ENCODE data around the gene ARHGAP24. TPM values are rescaled to one million over a fixed set of nuclear protein-coding genes. Genes with fewer than 3 reads are reported as not detected.

Gene ARHGAP24
- total RNA-seq, 1 experiment from 2014 or later, result 1.3 TPM

DNA sequence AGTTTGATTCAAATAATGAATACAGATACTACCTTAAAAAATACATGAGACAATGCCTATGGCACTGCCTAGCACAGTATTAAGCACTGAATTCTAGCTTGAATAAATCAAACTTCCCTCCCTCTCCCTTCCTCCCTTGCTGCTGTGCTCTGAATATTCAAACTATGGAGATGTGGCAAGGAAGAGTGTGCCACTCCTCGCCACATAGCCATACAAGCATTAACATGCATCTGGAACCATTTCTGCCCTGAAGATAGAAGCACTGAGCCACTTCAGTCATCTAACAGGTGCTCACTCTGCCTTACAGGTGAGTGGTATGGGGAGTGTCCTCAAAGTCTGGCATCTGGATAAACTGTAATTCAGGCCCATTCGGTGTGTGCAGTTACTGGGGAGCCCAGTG, 276.9 kb downstream of the ARHGAP24 start:
- no peaks in the 10 kb centered on the region for H3K27me3 ChIP-seq (ENCODE audit: insufficient read depth, low read length)
- TF ChIP-seq EZH2 (IDR thresholded peaks at IDR 0.05) (no peak), FOSL1 (IDR thresholded peaks at IDR 0.05; ENCODE audit: low read depth) (no peak), POLR2AphosphoS5 (IDR thresholded peaks at IDR 0.05; ENCODE audit: low read depth, low read length) (no peak), EZH2phosphoT487 (IDR thresholded peaks at IDR 0.05; ENCODE audit: borderline replicate concordance) (no peak), ZNF274 (IDR thresholded peaks at IDR 0.05; ENCODE audit: low read depth, low read length) (no peak), SP1 (IDR thresholded peaks at IDR 0.05; ENCODE audit: low read depth) (no peak), CBX3 (IDR thresholded peaks at IDR 0.05; ENCODE audit: low read depth) (no peak), ATF3 (IDR thresholded peaks at IDR 0.05) (no peak), RAD21 (IDR thresholded peaks at IDR 0.05; ENCODE audit: low read depth) (no peak), CEBPB (IDR thresholded peaks at IDR 0.05; ENCODE audit: low read depth) (no peak)
- TF ChIP-seq, protein P1, sequence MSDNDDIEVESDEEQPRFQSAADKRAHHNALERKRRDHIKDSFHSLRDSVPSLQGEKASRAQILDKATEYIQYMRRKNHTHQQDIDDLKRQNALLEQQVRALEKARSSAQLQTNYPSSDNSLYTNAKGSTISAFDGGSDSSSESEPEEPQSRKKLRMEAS (IDR thresholded peaks at IDR 0.05), result no peak
- H3K36me3 ChIP-seq (ENCODE audit: control insufficient read depth in 1 of 2, insufficient read depth in 2 of 2, low read length in 2 of 2), result no peaks in the 10 kb centered on the region
- no peaks in the 10 kb centered on the region for H3K79me2 ChIP-seq (ENCODE audit: insufficient read depth, low read length)
- ChIA-PET CTCF (no interaction called here), RAD21 (ENCODE audit: low non-redundant PET in 1 of 2, low total read pairs in 2 of 2, uncharacterized antibody in 2 of 2, unreplicated experiment in 2 of 2) (no interaction called here), POLR2A (no interaction called here)
- H3K4me3 ChIP-seq (replicated peaks in 1 of 2; ENCODE audit: low read depth in 1 of 2, low read length in 2 of 2), result no peak overlapping the region
- H3K27ac ChIP-seq (ENCODE audit: low read depth, low read length), result no peak overlapping the region
- no peak overlapping the region for H3K9ac ChIP-seq (ENCODE audit: low read length)
- H2AFZ ChIP-seq (ENCODE audit: low read depth, low read length, poor library complexity, severe bottlenecking), result no peak overlapping the region
- no peaks in the 10 kb centered on the region for H4K20me1 ChIP-seq (ENCODE audit: insufficient read depth)
- intact Hi-C loops (cut with micrococcal nuclease), result no loop called here
- 0 out of 4 replicates have a peak, but pooled peaks cover 0 to 3% of the 10 kb centered on the region in 2 experiments for H3K4me1 ChIP-seq (ENCODE audit: control insufficient read depth in 1 of 2, insufficient read depth in 2 of 2, low read length in 2 of 2)
- DNase-seq (ENCODE audit: low read depth, low spot score), result no peak
- no peaks in the 10 kb centered on the region for H3K9me2 ChIP-seq (ENCODE audit: insufficient read depth)
- H3K9me3 ChIP-seq (ENCODE audit: control insufficient read depth in 1 of 2, insufficient read depth in 1 of 2, low read depth in 1 of 2, low read length in 2 of 2), result no peaks in the 10 kb centered on the region
- no TSS peak for BruUV-seq (replicated peaks)
- no peak for ATAC-seq
- H3K4me2 ChIP-seq (ENCODE audit: low read length), result no peak overlapping the region

- ChIA-PET CTCF (interaction anchor here (1.8 kb wide), 1 partner anchor 9 kb away, joined by 5 read pairs; no protein-coding TSS in a partner anchor), RAD21 (ENCODE audit: low non-redundant PET in 1 of 2, low total read pairs in 2 of 2, uncharacterized antibody in 2 of 2, unreplicated experiment in 2 of 2) (interaction anchor here in 1 of 2 experiments (0.7 kb wide), 1 partner anchor 202 kb away, joined by 3 read pairs; no protein-coding TSS in a partner anchor), POLR2A (no interaction called here)
- TF ChIP-seq ATF3 (IDR thresholded peaks at IDR 0.05), result no peak
- no peak for TF ChIP-seq EGR1 (IDR thresholded peaks at IDR 0.05; ENCODE audit: low read depth)
- TF ChIP-seq SRF (IDR thresholded peaks at IDR 0.05; ENCODE audit: low read depth), result no peak
- TF ChIP-seq CEBPB (IDR thresholded peaks at IDR 0.05; ENCODE audit: low read depth), result no peak
- TF ChIP-seq FOSL1 (IDR thresholded peaks at IDR 0.05; ENCODE audit: low read depth), result no peak
- TF ChIP-seq, protein P2, sequence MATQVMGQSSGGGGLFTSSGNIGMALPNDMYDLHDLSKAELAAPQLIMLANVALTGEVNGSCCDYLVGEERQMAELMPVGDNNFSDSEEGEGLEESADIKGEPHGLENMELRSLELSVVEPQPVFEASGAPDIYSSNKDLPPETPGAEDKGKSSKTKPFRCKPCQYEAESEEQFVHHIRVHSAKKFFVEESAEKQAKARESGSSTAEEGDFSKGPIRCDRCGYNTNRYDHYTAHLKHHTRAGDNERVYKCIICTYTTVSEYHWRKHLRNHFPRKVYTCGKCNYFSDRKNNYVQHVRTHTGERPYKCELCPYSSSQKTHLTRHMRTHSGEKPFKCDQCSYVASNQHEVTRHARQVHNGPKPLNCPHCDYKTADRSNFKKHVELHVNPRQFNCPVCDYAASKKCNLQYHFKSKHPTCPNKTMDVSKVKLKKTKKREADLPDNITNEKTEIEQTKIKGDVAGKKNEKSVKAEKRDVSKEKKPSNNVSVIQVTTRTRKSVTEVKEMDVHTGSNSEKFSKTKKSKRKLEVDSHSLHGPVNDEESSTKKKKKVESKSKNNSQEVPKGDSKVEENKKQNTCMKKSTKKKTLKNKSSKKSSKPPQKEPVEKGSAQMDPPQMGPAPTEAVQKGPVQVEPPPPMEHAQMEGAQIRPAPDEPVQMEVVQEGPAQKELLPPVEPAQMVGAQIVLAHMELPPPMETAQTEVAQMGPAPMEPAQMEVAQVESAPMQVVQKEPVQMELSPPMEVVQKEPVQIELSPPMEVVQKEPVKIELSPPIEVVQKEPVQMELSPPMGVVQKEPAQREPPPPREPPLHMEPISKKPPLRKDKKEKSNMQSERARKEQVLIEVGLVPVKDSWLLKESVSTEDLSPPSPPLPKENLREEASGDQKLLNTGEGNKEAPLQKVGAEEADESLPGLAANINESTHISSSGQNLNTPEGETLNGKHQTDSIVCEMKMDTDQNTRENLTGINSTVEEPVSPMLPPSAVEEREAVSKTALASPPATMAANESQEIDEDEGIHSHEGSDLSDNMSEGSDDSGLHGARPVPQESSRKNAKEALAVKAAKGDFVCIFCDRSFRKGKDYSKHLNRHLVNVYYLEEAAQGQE (IDR thresholded peaks at IDR 0.05; ENCODE audit: low read depth), result no peak
- no peak for TF ChIP-seq ZNF274 (IDR thresholded peaks at IDR 0.05; ENCODE audit: low read depth, low read length)
- no peak for TF ChIP-seq SP1 (IDR thresholded peaks at IDR 0.05; ENCODE audit: low read depth)
- Histone ChIP-seq H2AFZ (ENCODE audit: low read depth, low read length, poor library complexity, severe bottlenecking) (no peak overlapping the region), H3K27me3 (ENCODE audit: insufficient read depth, low read length) (no peaks in the 10 kb centered on the region), H3K9ac (ENCODE audit: low read length) (no peak overlapping the region), H3K4me3 (replicated peaks in 1 of 2; ENCODE audit: low read depth in 1 of 2, low read length in 2 of 2) (no peak overlapping the region), H3K36me3 (ENCODE audit: control insufficient read depth in 1 of 2, insufficient read depth in 2 of 2, low read length in 2 of 2) (no peaks in the 10 kb centered on the region), H3K9me2 (ENCODE audit: insufficient read depth) (no peaks in the 10 kb centered on the region), H4K20me1 (ENCODE audit: insufficient read depth) (no peaks in the 10 kb centered on the region), H3K4me1 (ENCODE audit: control insufficient read depth in 1 of 2, insufficient read depth in 2 of 2, low read length in 2 of 2) (no peaks in the 10 kb centered on the region), H3K9me3 (ENCODE audit: control insufficient read depth in 1 of 2, insufficient read depth in 1 of 2, low read depth in 1 of 2, low read length in 2 of 2) (no peaks in the 10 kb centered on the region), H3K79me2 (ENCODE audit: insufficient read depth, low read length) (no peaks in the 10 kb centered on the region), H3K4me2 (ENCODE audit: low read length) (no peak overlapping the region), H3K27ac (ENCODE audit: low read depth, low read length) (no peak overlapping the region)
- no peak for DNase-seq (ENCODE audit: low read depth, low spot score)
- no TSS peak for BruUV-seq (replicated peaks)
- no peak for ATAC-seq
- intact Hi-C loops (cut with micrococcal nuclease), result no loop called here
Measured at GRCh38 chr4:85755285-85755684, 280.3 kb downstream of the ARHGAP24 start.
